T47D (cell line): ENCODE results near the gene CSF1R.
A peak's percentile ranks its signal among the peaks of the same experiment; 100 is the strongest.

Source experiments
- DNase-seq, 2 experiments: peaks; one replicate each; pipeline versions ENCODE4 v3.0.0 to v3.0.0-alpha.2; 2011 to 2012; ENCODE audit warnings: low read depth in 1 of 2, low spot score in 1 of 2
- JUND ChIP-seq: IDR thresholded peaks from 2 replicates; pipeline ENCODE4 v1.6.1; 2012; ENCODE audit warnings: low read depth
- in situ Hi-C: cut with HindIII; loops from 2 replicates; pipeline ENCODE4 v1.10.0; 2016; ENCODE audit warnings: low sequenced_read_pairs, low pct_unique_long_range_greater_than_20kb

CSF1R gene

DNA sequence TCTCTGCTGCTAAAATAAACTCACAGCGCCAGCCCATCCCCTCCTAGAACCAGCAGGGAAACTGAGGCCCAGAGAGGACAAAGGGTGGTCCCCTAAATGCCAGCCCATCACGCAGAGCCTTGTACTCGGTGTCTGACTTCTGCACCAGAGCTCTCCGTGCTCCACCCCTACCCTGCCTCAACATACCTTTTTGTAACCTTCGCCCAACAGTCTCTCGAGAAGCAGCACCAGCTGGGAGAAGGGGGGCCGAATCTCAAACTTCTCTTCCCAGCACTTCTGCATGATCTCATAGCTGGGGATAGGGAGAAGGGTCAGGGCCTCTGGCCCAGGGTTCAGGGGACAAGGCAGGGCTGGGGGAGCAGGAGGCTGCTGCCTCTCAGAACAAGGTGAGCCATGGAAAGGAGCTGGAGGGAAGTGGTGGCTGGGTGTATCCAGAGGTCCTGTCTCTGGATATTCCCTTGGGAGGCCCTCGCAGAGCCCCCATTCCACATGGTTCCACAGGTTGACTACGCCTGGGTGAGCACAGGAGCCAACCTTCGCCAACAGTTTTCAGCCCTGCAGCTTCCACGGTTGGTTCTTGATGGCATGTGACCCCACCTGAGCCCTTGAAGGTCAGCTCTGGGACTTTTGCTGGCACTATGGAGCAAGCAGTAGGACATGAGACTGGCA is 32.3 kb upstream of the CSF1R start:
- in situ Hi-C loops: no loop called here
- TF ChIP-seq JUND: no peak
- no peak for DNase-seq

DNA sequence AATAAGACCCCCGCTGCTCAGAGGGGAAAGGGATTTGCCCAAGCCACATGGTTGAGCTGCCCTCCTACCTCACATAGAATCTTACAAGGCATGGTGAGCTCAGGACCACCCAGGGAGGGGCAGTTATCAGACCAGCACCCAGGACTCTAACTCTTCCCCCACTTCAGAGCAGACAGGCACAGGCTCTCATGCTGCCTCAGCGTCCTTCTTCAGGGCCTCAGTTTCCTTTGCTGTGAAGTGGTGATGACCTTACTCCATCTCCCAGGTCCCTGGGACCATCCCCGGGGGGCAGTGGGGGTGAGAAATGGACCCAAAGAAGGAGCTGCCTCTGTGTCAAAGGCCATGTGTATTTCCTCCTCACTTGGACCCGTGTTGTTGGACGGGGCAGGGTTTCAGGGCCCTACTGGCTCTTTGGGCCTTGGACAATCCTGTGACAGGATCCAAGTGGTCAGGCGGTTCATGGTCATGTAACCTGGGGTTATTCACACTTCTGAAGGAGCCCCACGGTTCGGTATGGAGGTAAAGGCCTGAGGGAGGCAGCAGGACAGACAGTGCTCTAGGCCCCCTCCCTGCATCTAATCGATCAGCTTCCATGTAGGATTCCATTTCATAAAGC is 31.7 kb upstream of the CSF1R start:
- in situ Hi-C loops: no loop called here
- TF ChIP-seq JUND: no peak
- DNase-seq: no peak

DNA sequence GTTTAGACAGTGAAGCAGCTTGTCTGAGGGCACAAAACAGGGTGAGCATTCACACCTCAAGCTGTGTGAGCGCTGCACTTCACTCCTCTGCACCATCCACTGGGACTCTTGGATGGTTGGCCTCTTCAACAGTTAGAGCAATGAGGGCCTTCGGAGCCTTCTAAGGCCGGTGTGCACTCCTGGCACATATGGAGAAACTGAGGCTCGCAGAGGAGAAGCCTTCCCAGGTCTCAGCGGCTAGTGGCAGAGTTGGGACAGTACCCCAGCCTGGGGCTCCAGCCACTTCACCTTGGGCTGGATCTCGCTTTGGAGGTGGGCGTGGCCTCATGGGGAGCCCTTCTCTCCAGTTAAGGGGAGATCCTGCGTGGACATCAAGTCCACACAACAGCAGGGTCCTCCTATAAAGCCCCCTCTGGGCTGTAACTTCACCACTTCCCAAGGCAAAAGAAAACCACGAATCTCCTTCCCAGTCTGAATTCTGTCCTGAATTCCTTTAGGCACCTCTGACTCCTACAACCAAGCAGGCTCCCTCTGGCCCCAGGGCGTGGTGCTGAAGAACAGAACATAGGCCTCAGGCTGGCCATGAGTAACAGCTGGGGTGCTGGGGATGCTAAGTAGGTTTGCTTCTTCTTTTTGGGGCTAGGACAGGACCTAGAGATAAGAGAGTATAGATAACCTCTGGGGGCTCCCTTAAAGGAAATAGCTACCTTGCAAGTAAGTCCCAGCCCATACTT is 30.5 kb upstream of the CSF1R start:
- no peak for DNase-seq
- in situ Hi-C loops: no loop called here
- no peak for TF ChIP-seq JUND

DNA sequence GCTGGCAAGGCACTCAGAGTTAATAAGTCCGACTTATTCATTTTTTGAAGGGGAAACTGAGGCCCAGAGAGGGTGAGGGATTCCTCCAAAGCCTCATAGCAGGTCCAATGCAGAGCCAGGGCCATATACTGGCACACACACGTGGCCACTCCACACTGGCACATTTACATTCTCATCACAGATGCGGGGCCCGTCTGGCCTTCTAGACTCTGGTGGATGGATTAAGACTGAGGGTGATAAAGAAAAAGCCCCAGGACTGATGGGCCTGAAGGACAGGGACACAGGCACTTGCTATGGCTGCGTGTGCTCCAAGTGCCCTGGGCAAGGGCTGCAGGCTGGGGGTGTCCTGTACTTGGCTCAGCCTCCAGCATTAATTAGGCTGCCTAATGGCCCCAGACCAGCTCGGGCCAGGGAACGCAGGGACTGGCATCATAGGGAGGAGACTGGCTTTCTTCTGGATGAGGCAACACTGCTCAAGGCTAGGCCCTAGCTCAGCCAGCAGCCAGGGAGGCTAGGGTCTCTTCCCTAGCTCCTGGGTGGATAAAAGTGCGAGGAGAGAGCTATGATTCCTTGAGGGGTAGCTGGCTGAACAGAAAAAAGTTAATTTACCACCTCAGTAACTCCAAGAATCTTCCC is 28.5 kb upstream of the CSF1R start:
- no peak for TF ChIP-seq JUND

DNA sequence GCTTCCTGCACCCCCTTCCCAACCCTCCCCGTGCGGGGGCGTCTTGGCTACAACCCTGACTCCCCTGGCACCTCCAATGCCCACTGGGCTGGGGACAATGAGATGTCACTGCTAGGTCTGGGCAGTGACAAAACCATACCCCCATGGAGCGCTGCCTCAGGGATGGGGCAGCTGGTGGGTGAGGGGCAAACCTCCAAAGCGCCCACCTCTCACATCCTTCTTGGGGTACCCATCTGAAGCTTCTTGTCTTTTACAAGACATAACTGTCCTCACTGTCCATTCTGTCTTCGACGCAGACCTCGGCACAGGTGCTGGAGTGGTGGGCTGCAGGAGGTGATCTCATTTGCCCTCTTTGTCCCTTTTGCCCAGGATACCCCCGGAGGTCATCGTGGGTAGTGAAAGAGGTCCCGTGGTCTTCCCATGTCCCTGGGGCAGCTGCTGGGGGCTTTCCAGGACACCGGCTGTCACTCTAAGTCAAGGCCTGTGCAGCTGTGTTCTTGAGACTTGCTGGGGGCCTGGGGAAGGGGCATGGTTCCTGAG is 27.8 kb upstream of the CSF1R start:
- no peak for TF ChIP-seq JUND
- in situ Hi-C loops: no loop called here
- no peak for DNase-seq

More for the DNA sequence above, 28.5 kb upstream of the CSF1R start:
- DNase-seq: no peak
- in situ Hi-C loops: no loop called here

DNA sequence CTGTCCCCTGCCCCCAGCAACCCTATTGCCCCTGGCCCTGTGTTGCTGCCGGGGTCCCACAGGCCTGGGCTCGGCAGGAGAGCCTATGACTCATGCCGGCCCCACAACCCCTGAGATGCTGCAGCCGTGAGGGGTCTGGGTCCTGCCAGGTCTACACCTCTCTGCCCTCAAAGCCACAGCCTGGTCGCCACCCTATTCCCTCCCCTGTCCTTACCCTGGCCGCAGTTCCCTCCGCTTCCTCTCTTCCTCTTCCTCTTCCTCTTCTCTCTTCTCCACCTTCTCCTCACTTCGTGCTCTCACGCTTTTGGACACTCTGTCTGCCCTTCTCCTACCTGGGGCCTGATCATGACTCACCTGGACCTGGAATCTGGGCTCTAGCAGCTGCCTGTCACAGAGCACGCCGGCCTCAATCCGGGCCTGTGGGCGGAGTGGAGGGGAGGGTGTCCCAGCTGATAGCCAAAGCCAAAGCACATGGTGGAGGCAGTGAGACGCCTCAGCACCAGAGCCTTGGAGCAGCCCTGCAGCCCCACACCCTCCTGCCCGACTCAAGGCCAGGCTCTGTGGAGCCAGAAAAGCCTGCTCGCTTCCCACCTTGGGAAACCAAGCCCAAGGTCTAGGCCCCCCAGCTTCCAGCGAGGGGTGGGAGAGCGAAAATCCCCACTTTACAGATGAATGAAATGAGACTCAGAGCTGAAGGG is 26.8 kb upstream of the CSF1R start:
- in situ Hi-C loops: no loop called here
- no peak for DNase-seq
- TF ChIP-seq JUND: no peak

DNA sequence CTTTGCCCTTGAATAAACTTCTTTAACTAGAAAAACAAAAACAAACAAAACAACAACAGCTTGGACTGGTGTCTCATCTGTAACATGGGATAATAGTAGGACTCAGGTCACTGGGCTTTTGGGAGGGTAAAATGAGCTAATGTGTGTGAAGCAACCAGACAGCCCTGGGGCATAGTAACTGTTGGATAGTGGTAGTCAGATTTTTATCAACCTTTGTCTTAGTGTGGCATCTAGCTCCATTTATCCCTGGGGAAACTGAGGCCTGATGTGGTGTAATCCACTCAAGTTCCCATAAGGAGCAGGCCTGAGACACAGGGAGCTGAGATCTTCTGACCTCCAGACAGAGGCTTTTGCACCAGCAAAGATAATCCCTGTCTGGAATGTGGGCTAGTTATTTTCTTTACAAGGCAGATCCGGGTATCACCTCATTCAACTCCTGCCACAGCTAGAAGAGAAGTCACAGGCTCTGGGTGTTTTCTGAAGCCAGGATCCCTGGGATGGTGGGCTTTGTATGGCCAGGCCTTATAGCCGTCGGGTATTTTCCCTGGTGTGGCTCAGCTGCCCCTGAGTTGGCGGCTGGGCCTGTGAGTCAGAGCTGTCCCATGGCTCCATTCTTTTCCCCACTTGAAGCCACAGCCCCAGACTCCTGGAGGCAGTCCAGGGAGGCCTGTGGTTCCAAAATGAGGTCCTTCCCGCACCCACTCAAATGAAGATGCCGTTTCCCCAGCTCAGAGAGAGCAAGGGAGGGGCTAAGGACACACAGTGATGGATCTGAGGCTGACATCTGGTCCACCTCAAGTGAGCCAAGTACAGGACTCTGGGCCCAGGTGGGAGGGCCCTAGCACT is 26.1 kb upstream of the CSF1R start:
- no peak for TF ChIP-seq JUND
- in situ Hi-C loops: no loop called here
- DNase-seq: peak in 1 of 2 experiments; percentile 50

DNA sequence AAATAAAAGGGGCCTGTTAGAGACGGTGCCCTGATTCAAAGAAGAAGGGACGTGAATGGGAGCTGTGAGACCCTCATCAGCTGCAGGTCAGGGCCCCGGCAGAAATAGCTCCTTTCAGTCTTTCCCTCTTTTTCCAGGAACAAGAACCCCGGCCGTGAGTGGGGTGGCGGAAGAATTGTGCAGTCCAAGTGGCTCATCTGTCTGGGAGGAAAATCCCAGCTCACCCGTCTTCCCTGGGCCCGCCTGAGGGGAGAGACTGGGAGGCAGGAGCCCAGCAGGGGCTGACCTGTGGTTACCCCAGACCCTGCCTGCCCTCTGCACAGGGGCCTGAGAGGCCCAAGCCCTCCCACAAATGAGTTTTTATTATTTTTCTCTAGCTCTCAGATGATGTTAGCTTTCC is 24.8 kb upstream of the CSF1R start:
- in situ Hi-C loops: no loop called here
- DNase-seq: no peak
- TF ChIP-seq JUND: no peak

DNA sequence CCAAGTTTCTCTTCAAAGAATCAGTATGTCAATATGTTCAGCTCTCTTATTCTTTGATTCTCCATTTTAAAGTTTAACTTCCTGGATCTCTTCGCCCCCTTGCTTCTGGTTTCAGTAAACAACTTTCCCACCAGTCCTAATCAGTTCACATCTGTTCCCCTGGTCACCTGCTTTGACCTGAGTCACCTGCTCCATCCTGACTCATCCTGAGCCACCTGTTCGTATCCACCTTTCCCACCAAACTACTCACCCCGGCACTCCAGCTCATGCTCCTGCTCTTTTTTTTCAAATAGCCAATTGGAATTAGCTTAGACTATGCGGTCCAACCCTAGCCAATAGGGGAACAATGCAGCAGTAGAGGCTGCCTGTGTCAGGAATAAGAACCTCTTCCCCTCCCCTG is 23.6 kb upstream of the CSF1R start:
- TF ChIP-seq JUND: no peak
- DNase-seq: no peak
- in situ Hi-C loops: no loop called here

DNA sequence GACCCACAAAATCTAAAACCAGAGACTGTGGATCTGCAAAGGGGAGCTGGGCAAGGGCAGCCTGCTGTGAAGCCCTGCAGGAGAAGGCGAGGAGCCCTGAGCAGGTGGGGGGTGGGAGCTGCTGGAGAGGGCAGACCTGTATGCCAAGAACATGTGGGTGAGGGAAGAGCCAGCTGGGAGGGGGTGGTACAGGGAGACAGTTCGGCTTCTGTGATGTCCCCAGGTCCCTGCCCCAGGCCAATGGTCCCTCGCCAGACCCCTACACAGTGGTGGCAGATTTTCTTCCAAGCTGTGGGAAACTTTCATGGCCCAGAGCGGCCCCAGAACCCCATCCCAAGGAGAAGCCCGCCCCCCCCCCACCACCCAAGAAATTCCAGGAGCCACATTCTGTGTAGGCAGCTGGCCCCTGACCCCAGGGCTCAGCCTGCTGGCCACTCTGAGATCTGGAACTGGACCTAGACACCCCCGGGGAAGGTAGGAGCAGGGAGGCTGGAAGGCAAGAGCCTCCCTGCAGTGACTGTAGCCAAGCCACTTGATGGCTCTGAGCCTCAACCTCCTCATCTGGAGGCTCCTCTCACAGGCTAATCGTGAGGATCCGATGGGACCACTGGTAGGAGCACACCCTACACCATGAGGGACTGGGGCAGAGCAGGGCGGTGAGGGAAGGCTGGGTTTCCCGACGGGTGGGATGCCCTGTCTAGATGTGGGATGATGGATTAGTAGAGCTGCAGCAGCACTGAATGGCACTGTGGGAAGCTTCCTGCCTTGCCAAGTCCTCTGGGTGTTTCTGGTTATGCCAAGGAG is 22.6 kb upstream of the CSF1R start:
- in situ Hi-C loops: no loop called here
- TF ChIP-seq JUND: no peak
- DNase-seq: no peak
